T-helper 1 cell (primary cell): ENCODE measurements around the gene BMPER.

Experiments used
- DNase-seq, 5 donors: peaks; one replicate each; pipeline ENCODE4 v3.0.0-alpha.2; 2012 to 2020

BMPER gene

GRCh38 chr7:34104115-34104514 lies 198.8 kb downstream of the BMPER start:
- no peak for DNase-seq

GRCh38 chr7:34104992-34105391 lies 199.7 kb downstream of the BMPER start:
- DNase-seq = no peak

GRCh38 chr7:34107276-34107675 lies 201.9 kb downstream of the BMPER start:
- DNase-seq = no peak

- no peak for DNase-seq
Measured at GRCh38 chr7:34108165-34108564, 202.8 kb downstream of the BMPER start.

- no peak for DNase-seq
Measured at GRCh38 chr7:34109936-34110780, 204.8 kb downstream of the BMPER start.

GRCh38 chr7:34111031-34111430 lies 205.7 kb downstream of the BMPER start:
- DNase-seq = no peak

GRCh38 chr7:34115503-34115902 lies 210.2 kb downstream of the BMPER start:
- DNase-seq = no peak

GRCh38 chr7:34117573-34117972 lies 212.2 kb downstream of the BMPER start:
- DNase-seq = no peak

GRCh38 chr7:34121366-34121765 lies 216.0 kb downstream of the BMPER start:
- DNase-seq = no peak

- no peak for DNase-seq
Measured at GRCh38 chr7:34123316-34123715, 218.0 kb downstream of the BMPER start.

- no peak for DNase-seq
Measured at GRCh38 chr7:34124765-34125164, 219.4 kb downstream of the BMPER start.

GRCh38 chr7:34128762-34129161 lies 223.4 kb downstream of the BMPER start:
- no peak for DNase-seq

GRCh38 chr7:34130558-34131295 lies 225.4 kb downstream of the BMPER start:
- no peak for DNase-seq

- DNase-seq = no peak
Measured at GRCh38 chr7:34131371-34131770, 226.0 kb downstream of the BMPER start.

GRCh38 chr7:34133356-34133982 lies 228.1 kb downstream of the BMPER start:
- no peak for DNase-seq

GRCh38 chr7:34133983-34134782 lies 228.8 kb downstream of the BMPER start:
- DNase-seq = no peak

- no peak for DNase-seq
Measured at GRCh38 chr7:34135924-34136323, 230.6 kb downstream of the BMPER start.

- no peak for DNase-seq
Measured at GRCh38 chr7:34136698-34137097, 231.4 kb downstream of the BMPER start.

- DNase-seq = no peak
Measured at GRCh38 chr7:34137176-34137575, 231.8 kb downstream of the BMPER start.

- DNase-seq = no peak
Measured at GRCh38 chr7:34138483-34138882, 233.1 kb downstream of the BMPER start.

- no peak for DNase-seq
Measured at GRCh38 chr7:34139086-34139485, 233.7 kb downstream of the BMPER start.

- DNase-seq = no peak
Measured at GRCh38 chr7:34140066-34140465, 234.7 kb downstream of the BMPER start.

GRCh38 chr7:34143402-34143801 lies 238.1 kb downstream of the BMPER start:
- DNase-seq = no peak
